ENCODE measurements around the gene DTNB.
A peak's percentile ranks its signal among the peaks of the same experiment; 100 is the strongest.

- TF ChIP-seq CTCF (IDR thresholded peaks at IDR 0.05) (peak; percentile 91 to 98 (median 97)), POLR2A (IDR thresholded peaks at IDR 0.05) (peak; percentile 58 to 92)
Observed at GRCh38 chr2:25362049-25362433, 311.3 kb downstream of the DTNB start.

Measured in uterus (tissue), 2 donors.